Testis (tissue), 3 donors: ENCODE results near the gene SEPHS1. TPM values are rescaled to one million over a fixed set of nuclear protein-coding genes. Genes with fewer than 3 reads are reported as not detected.

Experiments used
- DNase-seq: peaks from one replicate; pipeline ENCODE4 v3.0.0-alpha.2; 2019
- H3K27ac ChIP-seq, 2 donors: fragments of 200-600 bp; sonication (generic); one replicate each; pipeline ENCODE4 v1.5.1; 2019
- H3K27me3 ChIP-seq: fragments of 200-600 bp; sonication (generic); one replicate; pipeline ENCODE4 v1.5.1; 2019
- H3K36me3 ChIP-seq: fragments of 200-600 bp; sonication (generic); one replicate; pipeline ENCODE4 v1.5.1; 2017; ENCODE audit warnings: low read depth; ENCODE audit errors: missing control alignments
- H3K4me1 ChIP-seq: fragments of 200-600 bp; sonication (generic); one replicate; pipeline ENCODE4 v1.5.1; 2019
- H3K4me3 ChIP-seq, 2 donors: fragments of 200-600 bp; sonication (generic); one replicate each; pipeline ENCODE4 v1.5.1; 2017 to 2019
- H3K9me3 ChIP-seq: fragments of 200-600 bp; sonication (generic); one replicate; pipeline ENCODE4 v1.5.1; 2017
- POLR2A ChIP-seq: fragments of 450-650 bp; IDR thresholded peaks from one replicate; pipeline ENCODE4 v1.6.1; 2017; ENCODE audit warnings: antibody characterized with exemption, mild to moderate bottlenecking, moderate library complexity
- WGBS, 2 donors: methylation state at CpG; one replicate each; pipeline ENCODE4 v1.1.5; 2018; 5-methylcytosine and 5-hydroxymethylcytosine counted together
- intact Hi-C: fragments of 100-400 bp; cut with DNase I; formaldehyde crosslinking; loops from one replicate; pipeline ENCODE4 v1.15.1; 2023; ENCODE audit warnings: low total_unique reads
- polyA plus RNA-seq: library from polyadenylated mRNA; stranded (reverse); fragments of 350-450 nt; fragmentation: Illumina TruSeq; extraction: RNeasy Lipid Tissue Mini Kit (QIAGEN cat#74804); gene quantifications from one replicate; pipeline ENCODE4 v1.2.3, GENCODE V29; 2014; ENCODE audit warnings: low read depth, low replicate concordance; ENCODE audit not compliant: insufficient read depth
- total RNA-seq, 2 donors: library from RNA; depleted of rRNA; stranded (reverse); fragments of >200 nt; gene quantifications; one replicate each; pipeline ENCODE4 v1.2.3, GENCODE V29; 2016
- TF ChIP-seq, protein P1 (sequence below), 3 experiments: fragments of 450-650 bp in 2 of 3; fragments of 200-600 bp in 1 of 3; sonication (generic) in 1 of 3; IDR thresholded peaks; one replicate each; pipeline ENCODE4 v1.5.1; 2016 to 2019; ENCODE audit warnings: antibody characterized with exemption in 3 of 3, mild to moderate bottlenecking in 2 of 3, moderate library complexity in 1 of 3

SEPHS1 gene
- total and polyA plus RNA-seq, 3 donors from 2014 or later, result 31.1 to 48.3 (median 41.7) TPM

DNA sequence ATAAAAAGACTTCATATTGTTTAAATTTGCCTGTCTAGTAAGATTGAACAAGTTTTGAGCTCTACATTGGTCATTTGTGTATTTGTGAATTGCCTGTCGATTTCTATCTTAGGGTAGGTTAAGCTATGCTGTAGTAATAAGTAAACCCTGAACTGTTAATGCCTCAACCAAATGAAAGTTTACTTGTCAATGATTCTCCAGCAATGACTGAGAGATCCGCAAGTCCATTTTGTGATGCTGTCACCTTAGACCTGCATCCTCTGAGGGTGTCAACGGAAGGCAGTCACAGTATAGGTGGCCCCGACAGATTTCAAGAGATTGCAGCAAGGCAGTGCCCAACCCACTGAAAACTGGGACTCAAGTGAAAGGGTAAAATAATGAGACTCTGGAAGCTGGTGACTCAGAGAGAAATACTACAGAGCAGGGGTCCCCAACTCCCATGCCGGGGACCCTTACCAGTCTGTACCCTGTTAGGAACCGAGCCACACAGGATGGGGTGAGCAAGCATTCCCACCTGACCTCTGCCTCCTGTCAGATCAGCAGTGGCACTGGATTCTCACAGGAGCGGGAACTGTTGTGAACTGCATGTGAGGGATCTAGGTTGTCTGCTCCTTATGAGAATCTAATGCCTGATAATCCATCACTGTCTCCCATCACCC lies 37.4 kb downstream of the SEPHS1 start:
- Histone ChIP-seq H3K27ac (no peak overlapping the region), H3K36me3 (no peaks in the 10 kb centered on the region), H3K27me3 (no peaks in the 10 kb centered on the region), H3K4me3 (no peak overlapping the region), H3K4me1 (no peaks in the 10 kb centered on the region), H3K9me3 (no peaks in the 10 kb centered on the region)
- no peak for DNase-seq
- TF ChIP-seq POLR2A, result no peak
- TF ChIP-seq, protein P1, sequence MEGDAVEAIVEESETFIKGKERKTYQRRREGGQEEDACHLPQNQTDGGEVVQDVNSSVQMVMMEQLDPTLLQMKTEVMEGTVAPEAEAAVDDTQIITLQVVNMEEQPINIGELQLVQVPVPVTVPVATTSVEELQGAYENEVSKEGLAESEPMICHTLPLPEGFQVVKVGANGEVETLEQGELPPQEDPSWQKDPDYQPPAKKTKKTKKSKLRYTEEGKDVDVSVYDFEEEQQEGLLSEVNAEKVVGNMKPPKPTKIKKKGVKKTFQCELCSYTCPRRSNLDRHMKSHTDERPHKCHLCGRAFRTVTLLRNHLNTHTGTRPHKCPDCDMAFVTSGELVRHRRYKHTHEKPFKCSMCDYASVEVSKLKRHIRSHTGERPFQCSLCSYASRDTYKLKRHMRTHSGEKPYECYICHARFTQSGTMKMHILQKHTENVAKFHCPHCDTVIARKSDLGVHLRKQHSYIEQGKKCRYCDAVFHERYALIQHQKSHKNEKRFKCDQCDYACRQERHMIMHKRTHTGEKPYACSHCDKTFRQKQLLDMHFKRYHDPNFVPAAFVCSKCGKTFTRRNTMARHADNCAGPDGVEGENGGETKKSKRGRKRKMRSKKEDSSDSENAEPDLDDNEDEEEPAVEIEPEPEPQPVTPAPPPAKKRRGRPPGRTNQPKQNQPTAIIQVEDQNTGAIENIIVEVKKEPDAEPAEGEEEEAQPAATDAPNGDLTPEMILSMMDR (IDR thresholded peaks at IDR 0.05), result no peak
- WGBS, 2 donors, result 95 to 99% methylated on average over 5 to 7 of the region's 7 CpGs
- intact Hi-C loops, result no loop called here

DNA sequence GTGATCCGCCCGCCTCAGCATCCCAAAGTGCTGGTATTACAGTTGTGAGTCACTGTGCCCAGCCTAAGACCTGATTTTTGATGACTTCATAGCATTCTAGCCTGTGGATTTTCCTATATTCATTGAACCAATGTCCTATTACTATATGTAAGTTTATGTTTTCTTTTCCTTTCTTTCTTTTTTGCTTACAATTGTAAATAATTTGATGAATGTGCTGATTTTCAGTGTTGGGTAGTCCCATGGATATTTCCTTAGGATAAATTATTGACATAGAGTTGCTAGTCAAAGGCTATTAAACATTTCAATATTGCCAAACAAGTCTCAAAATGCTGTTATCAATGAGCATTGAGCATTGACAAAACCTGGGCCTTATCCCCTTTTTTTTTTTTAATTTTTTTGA lies 38.3 kb downstream of the SEPHS1 start:
- Histone ChIP-seq H3K4me1 (no peaks in the 10 kb centered on the region), H3K27ac (no peak overlapping the region), H3K36me3 (no peaks in the 10 kb centered on the region), H3K4me3 (no peak overlapping the region), H3K9me3 (no peaks in the 10 kb centered on the region), H3K27me3 (no peaks in the 10 kb centered on the region)
- no peak for DNase-seq
- intact Hi-C loops, result loop anchor here (10.0 kb wide), 1 partner anchor 145 kb away; the partner anchor contains the start of gene MCM10
- TF ChIP-seq, protein P1 (IDR thresholded peaks at IDR 0.05), result no peak
- TF ChIP-seq POLR2A, result no peak
- WGBS, 2 donors, result 90 to 95% methylated on average over 2 of the region's 2 CpGs

DNA sequence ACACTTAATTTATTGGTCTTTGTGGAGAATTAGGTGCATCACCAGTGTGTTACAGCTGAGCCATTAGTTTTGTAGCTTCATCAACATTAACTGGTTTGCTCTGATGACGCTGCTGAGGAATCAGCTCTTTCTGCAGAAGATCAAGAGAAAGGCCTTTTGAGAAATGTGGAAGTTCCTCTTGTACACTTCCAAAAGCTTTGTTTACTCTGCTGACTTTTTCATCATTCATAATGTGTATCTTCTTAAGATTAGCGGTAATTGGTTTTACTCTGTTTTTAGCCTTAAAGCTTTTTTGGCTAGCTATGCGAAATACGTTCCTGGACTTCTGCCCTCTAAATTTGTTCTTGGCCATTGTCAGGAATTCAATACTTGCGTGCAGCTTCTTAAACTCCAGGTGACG lies 40.0 kb downstream of the SEPHS1 start:
- TF ChIP-seq, protein P1 (IDR thresholded peaks at IDR 0.05), result no peak
- TF ChIP-seq POLR2A, result no peak
- Histone ChIP-seq H3K36me3 (no peaks in the 10 kb centered on the region), H3K4me3 (no peak overlapping the region), H3K27me3 (no peaks in the 10 kb centered on the region), H3K4me1 (no peaks in the 10 kb centered on the region), H3K27ac (no peak overlapping the region), H3K9me3 (no peaks in the 10 kb centered on the region)
- 49 to 54% methylated on average over 6 of the region's 6 CpGs for WGBS, 2 donors
- intact Hi-C loops, result loop anchor here (10.0 kb wide), 1 partner anchor 143 kb away; the partner anchor contains the start of gene MCM10
- DNase-seq, result no peak

DNA sequence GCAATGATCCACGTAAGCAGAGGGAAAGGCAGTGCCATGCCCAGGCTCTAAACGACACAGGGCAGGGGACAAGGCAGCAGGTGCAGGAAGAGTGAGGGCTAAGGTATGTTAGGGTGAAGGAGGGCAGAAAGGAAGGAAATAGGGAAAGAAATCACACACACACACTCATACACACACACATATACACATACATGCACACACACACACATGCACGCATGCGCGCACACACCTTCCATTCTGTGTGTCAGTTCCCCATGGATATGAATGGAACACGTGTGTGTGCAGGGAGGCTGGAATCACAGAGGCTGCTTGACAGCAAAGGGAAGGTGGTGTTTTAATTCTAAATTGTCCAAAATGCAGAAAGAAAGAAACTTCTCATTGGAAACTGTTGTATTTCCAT lies 42.0 kb downstream of the SEPHS1 start:
- no peaks in the 10 kb centered on the region for H3K36me3 ChIP-seq
- H3K27me3 ChIP-seq, result no peaks in the 10 kb centered on the region
- H3K9me3 ChIP-seq, result no peaks in the 10 kb centered on the region
- no peak for DNase-seq
- intact Hi-C loops, result loop anchor here (10.0 kb wide), 1 partner anchor 141 kb away; the partner anchor contains the start of gene MCM10
- H3K4me3 ChIP-seq, result no peak overlapping the region
- WGBS, 2 donors, result 93 to 95% methylated on average over 6 of the region's 6 CpGs
- no peak for TF ChIP-seq POLR2A
- TF ChIP-seq, protein P1 (IDR thresholded peaks at IDR 0.05), result no peak
- no peaks in the 10 kb centered on the region for H3K4me1 ChIP-seq
- H3K27ac ChIP-seq, result no peak overlapping the region
